Measurements from ENCODE around the gene TRMT6.

DNA sequence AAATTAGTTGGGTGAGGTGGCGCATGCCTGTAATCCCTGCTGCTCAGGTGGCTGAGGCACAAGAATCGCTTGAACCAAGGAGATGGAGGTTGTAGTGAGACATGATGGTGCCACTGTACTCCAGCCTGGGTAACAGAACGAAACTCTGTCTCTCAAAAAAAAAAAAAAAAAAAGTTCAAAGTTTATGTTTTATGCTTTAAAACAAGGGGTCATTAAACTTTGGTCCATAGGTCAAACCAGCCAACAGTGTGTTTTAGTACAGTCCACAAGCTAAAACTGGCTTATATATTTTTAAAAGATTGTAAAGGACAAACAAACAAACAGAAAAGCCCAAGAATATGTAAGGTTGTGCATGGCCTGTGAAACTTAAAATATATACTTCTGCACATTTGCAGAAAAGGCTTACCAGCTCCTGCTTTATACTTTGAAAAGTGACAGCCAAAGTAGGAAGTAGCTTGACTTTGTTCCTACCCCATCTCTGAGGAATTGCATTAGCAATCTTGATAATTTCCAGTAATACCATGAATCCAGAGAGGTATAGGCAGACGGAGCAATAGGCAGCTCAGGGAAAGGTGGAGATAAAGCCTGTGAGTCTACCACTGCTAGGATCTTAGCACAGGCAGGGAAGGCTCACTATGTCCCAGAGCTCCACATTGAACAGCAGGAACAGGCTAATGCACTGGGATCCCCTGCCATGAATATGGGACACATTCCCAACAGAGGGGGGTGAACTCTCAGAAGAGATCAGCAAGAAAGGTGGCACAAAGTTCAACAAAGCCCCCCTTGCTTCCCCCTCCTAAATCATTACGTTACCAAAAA, 30.6 kb upstream of the TRMT6 start:
- TF ChIP-seq, protein P1, sequence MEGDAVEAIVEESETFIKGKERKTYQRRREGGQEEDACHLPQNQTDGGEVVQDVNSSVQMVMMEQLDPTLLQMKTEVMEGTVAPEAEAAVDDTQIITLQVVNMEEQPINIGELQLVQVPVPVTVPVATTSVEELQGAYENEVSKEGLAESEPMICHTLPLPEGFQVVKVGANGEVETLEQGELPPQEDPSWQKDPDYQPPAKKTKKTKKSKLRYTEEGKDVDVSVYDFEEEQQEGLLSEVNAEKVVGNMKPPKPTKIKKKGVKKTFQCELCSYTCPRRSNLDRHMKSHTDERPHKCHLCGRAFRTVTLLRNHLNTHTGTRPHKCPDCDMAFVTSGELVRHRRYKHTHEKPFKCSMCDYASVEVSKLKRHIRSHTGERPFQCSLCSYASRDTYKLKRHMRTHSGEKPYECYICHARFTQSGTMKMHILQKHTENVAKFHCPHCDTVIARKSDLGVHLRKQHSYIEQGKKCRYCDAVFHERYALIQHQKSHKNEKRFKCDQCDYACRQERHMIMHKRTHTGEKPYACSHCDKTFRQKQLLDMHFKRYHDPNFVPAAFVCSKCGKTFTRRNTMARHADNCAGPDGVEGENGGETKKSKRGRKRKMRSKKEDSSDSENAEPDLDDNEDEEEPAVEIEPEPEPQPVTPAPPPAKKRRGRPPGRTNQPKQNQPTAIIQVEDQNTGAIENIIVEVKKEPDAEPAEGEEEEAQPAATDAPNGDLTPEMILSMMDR (IDR thresholded peaks at IDR 0.05 in 4 of 5, conservative IDR thresholded peaks at IDR 0.05 in 1 of 5): no peak
- TF ChIP-seq POLR2A (IDR thresholded peaks at IDR 0.05): no peak
